GM21526 (cell line): ENCODE data around the gene CCNI.
A peak's percentile ranks its signal among the peaks of the same experiment; 100 is the strongest.
"Not testable (repeated sequence)": the region's sequence is repeated elsewhere in the genome, so short reads cannot be mapped to it uniquely, and the experiment has no call there.

Experiments
- ATAC-seq: cut with Tn5 transposase; IDR thresholded peaks from one replicate; pipeline ENCODE4 v1.9.1; 2021; ENCODE audit warnings: moderate library complexity; ENCODE audit not compliant: unreplicated experiment, low FRiP score

Gene CCNI

GRCh38 chr4:77043507-77044136, 32.2 kb downstream of the CCNI start:
- no peak for ATAC-seq

- no peak for ATAC-seq
These were observed 34.7 kb downstream of the CCNI start for GRCh38 chr4:77040854-77041725.

GRCh38 chr4:77040270-77040669, 35.5 kb downstream of the CCNI start:
- no peak for ATAC-seq

GRCh38 chr4:77039796-77040195, 36.0 kb downstream of the CCNI start:
- no peak for ATAC-seq

GRCh38 chr4:77037736-77038135, 38.1 kb downstream of the CCNI start:
- no peak for ATAC-seq

GRCh38 chr4:77037168-77037567, 38.6 kb downstream of the CCNI start:
- not testable (repeated sequence) for ATAC-seq

- ATAC-seq, result no peak
These were observed 39.6 kb downstream of the CCNI start for GRCh38 chr4:77036206-77036605.

- no peak for ATAC-seq
These were observed 40.6 kb downstream of the CCNI start for GRCh38 chr4:77035153-77035552.

- ATAC-seq, result no peak
These were observed 44.2 kb downstream of the CCNI start for GRCh38 chr4:77031544-77031943.

- not testable (repeated sequence) for ATAC-seq
These were observed 46.0 kb downstream of the CCNI start for GRCh38 chr4:77029757-77030156.

- no peak for ATAC-seq
These were observed 47.5 kb downstream of the CCNI start for GRCh38 chr4:77028246-77028645.

- no peak for ATAC-seq
These were observed 49.5 kb downstream of the CCNI start for GRCh38 chr4:77026322-77026704.

- ATAC-seq, result peak; percentile 64
These were observed 50.0 kb downstream of the CCNI start for GRCh38 chr4:77025643-77026321.

- ATAC-seq, result no peak
These were observed 51.9 kb downstream of the CCNI start for GRCh38 chr4:77023920-77024319.

GRCh38 chr4:77022560-77023179, 53.1 kb downstream of the CCNI start:
- no peak for ATAC-seq

- no peak for ATAC-seq
These were observed 54.1 kb downstream of the CCNI start for GRCh38 chr4:77021614-77022089.

- no peak for ATAC-seq
These were observed 55.8 kb downstream of the CCNI start for GRCh38 chr4:77020017-77020416.

- ATAC-seq, result no peak
These were observed 60.4 kb downstream of the CCNI start for GRCh38 chr4:77015390-77015789.

- no peak for ATAC-seq
These were observed 61.5 kb downstream of the CCNI start for GRCh38 chr4:77014256-77014655.

- no peak for ATAC-seq
These were observed 63.1 kb downstream of the CCNI start for GRCh38 chr4:77012726-77013125.

- ATAC-seq, result no peak
These were observed 64.9 kb downstream of the CCNI start for GRCh38 chr4:77010841-77011354.
